Ishikawa (cell line): ENCODE results near the gene GSG1L2.

Experiments
- CEBPB ChIP-seq: IDR thresholded peaks from 2 replicates; pipeline ENCODE4 v1.6.1; 2012
- CREB1 ChIP-seq: IDR thresholded peaks from 2 replicates; pipeline ENCODE4 v1.6.1; 2012; ENCODE audit warnings: low read depth
- EGR1 ChIP-seq: IDR thresholded peaks from 2 replicates; pipeline ENCODE4 v1.6.1; 2012
- EP300 ChIP-seq: IDR thresholded peaks from 2 replicates; pipeline ENCODE4 v1.6.1; 2012; ENCODE audit warnings: borderline replicate concordance
- FOXM1 ChIP-seq: IDR thresholded peaks from 2 replicates; pipeline ENCODE4 v1.6.1; 2012; ENCODE audit warnings: low read depth, borderline replicate concordance
- NFIC ChIP-seq: IDR thresholded peaks from 2 replicates; pipeline ENCODE4 v1.6.1; 2012
- RAD21 ChIP-seq: IDR thresholded peaks from 2 replicates; pipeline ENCODE4 v1.6.1; 2012; ENCODE audit warnings: low read depth
- TAF1 ChIP-seq: IDR thresholded peaks from 2 replicates; pipeline ENCODE4 v1.6.1; 2012; ENCODE audit warnings: low read depth, mild to moderate bottlenecking
- TCF12 ChIP-seq: IDR thresholded peaks from 2 replicates; pipeline ENCODE4 v1.6.1; 2012; ENCODE audit warnings: low read depth
- TEAD4 ChIP-seq: IDR thresholded peaks from 2 replicates; pipeline ENCODE4 v1.6.1; 2012
- YY1 ChIP-seq: IDR thresholded peaks from 2 replicates; pipeline ENCODE4 v1.6.1; 2012; ENCODE audit warnings: low read depth
- ZBTB7A ChIP-seq: IDR thresholded peaks from 2 replicates; pipeline ENCODE4 v1.6.1; 2012; ENCODE audit warnings: low read depth
- TF ChIP-seq, protein P1 (sequence below): IDR thresholded peaks from 2 replicates; pipeline ENCODE4 v1.6.1; 2012; ENCODE audit warnings: low read depth, mild to moderate bottlenecking
- TF ChIP-seq, protein P2 (sequence below): IDR thresholded peaks from 2 replicates; pipeline ENCODE4 v1.6.1; 2012
- TF ChIP-seq, protein P3 (sequence below): IDR thresholded peaks from 2 replicates; pipeline ENCODE4 v1.6.1; 2012

The GSG1L2 gene

DNA sequence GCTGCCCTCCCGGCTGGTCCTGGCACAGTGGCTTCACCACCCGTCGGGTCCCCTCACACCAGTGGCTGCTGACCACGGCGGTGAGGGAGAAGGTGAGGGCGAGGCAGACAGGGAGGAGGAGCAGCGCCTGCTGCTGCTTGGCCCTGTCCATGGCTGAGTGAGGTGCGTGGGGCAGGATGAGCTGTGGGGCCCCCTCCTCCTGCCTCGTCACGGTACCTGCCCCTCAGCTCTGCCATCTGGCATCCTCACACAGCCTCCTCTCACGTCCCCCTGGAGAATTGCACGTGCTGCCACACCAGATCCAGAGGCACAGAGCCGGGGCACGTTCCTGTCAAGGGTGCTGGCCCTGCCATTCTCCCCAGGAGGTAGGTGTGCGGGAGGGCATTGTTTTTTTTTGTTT lies at the start of gene GSG1L2:
GSG1L2 (minus strand) TSS at position 159 of the 400 bp plus-strand sequence; CDS start at position 151, 8 bp downstream.
- TF ChIP-seq EGR1 (no peak), ZBTB7A (no peak), TEAD4 (no peak), YY1 (no peak), TAF1 (no peak), RAD21 (no peak), FOXM1 (no peak), CREB1 (no peak), CEBPB (no peak), EP300 (no peak), NFIC (no peak), TCF12 (no peak)
- TF ChIP-seq, protein P1, sequence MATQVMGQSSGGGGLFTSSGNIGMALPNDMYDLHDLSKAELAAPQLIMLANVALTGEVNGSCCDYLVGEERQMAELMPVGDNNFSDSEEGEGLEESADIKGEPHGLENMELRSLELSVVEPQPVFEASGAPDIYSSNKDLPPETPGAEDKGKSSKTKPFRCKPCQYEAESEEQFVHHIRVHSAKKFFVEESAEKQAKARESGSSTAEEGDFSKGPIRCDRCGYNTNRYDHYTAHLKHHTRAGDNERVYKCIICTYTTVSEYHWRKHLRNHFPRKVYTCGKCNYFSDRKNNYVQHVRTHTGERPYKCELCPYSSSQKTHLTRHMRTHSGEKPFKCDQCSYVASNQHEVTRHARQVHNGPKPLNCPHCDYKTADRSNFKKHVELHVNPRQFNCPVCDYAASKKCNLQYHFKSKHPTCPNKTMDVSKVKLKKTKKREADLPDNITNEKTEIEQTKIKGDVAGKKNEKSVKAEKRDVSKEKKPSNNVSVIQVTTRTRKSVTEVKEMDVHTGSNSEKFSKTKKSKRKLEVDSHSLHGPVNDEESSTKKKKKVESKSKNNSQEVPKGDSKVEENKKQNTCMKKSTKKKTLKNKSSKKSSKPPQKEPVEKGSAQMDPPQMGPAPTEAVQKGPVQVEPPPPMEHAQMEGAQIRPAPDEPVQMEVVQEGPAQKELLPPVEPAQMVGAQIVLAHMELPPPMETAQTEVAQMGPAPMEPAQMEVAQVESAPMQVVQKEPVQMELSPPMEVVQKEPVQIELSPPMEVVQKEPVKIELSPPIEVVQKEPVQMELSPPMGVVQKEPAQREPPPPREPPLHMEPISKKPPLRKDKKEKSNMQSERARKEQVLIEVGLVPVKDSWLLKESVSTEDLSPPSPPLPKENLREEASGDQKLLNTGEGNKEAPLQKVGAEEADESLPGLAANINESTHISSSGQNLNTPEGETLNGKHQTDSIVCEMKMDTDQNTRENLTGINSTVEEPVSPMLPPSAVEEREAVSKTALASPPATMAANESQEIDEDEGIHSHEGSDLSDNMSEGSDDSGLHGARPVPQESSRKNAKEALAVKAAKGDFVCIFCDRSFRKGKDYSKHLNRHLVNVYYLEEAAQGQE, result no peak
- TF ChIP-seq, protein P2, sequence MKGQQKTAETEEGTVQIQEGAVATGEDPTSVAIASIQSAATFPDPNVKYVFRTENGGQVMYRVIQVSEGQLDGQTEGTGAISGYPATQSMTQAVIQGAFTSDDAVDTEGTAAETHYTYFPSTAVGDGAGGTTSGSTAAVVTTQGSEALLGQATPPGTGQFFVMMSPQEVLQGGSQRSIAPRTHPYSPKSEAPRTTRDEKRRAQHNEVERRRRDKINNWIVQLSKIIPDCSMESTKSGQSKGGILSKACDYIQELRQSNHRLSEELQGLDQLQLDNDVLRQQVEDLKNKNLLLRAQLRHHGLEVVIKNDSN, result no peak
- TF ChIP-seq, protein P3, sequence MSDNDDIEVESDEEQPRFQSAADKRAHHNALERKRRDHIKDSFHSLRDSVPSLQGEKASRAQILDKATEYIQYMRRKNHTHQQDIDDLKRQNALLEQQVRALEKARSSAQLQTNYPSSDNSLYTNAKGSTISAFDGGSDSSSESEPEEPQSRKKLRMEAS, result no peak

DNA sequence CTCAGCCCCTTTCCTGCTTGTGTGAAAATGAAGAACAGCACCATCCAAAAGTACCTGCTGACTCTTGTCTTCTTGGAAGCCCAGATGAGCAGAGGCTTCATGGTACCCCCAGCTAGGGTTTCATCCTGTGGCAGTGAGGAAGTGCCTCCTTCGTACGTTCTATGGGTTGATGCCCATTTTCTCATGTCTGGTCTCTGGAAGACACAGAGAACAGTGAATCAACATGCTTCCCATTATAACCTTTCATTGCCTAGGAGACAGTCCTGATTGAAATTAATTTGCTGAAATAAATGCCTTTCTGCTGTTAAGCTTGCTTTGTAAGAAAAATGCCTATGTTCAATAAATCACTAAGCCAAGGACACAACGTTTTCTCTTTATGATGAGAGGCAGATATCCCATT lies 46.7 kb upstream of the GSG1L2 start:
- TF ChIP-seq NFIC, result no peak
- no peak for TF ChIP-seq EGR1
- no peak for TF ChIP-seq TEAD4
- TF ChIP-seq, protein P1, result no peak
- no peak for TF ChIP-seq FOXM1
- no peak for TF ChIP-seq EP300
- no peak for TF ChIP-seq CREB1
- no peak for TF ChIP-seq RAD21
- no peak for TF ChIP-seq TCF12
- TF ChIP-seq, protein P3, result no peak
- TF ChIP-seq YY1, result no peak
- TF ChIP-seq ZBTB7A, result no peak
- no peak for TF ChIP-seq TAF1
- TF ChIP-seq, protein P2, result no peak
- TF ChIP-seq CEBPB, result no peak

DNA sequence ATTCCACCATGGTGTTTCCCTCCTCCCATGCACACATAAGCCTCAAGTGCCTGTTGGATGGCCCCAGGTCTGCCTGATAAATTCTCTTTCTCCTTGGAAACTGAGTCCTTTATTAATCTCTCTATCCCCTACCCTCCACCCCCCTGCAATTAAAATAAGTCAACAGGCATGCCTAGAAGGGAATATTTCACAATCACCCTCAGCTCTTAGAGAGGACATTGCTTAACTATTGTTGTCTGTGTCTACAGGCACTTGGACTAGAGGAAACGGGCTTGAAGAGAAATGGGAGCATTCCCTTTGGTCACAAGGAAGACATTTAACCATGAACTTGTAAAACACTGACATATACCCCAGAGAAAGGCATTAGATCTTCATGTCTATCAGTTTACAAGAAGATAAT lies 43.7 kb upstream of the GSG1L2 start:
- TF ChIP-seq, protein P1, result no peak
- TF ChIP-seq RAD21 (no peak), TAF1 (no peak), EGR1 (no peak), CREB1 (no peak), ZBTB7A (no peak), EP300 (no peak), YY1 (no peak), TCF12 (no peak), FOXM1 (no peak), TEAD4 (no peak), CEBPB (no peak), NFIC (no peak)
- TF ChIP-seq, protein P3, result no peak
- TF ChIP-seq, protein P2, result no peak

DNA sequence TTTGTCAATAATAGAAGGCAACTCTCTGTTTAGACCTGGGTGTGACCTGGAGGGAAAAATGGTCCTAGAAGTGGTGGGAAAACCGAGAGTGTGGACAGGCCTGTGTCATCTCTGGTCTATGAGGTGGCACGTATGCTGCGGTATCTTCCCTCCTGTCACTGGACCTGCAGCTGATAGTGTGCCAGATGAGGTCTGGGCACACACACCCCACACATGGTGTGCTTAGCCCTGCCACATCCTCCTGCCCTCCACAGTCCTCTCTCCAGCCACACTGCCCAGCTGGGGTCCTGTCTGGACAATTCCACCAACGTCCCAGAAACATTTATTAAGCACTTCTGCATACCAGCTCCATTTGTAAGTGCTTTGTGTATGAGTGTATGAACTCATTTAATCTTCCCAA lies 41.1 kb upstream of the GSG1L2 start:
- TF ChIP-seq EGR1, result no peak
- no peak for TF ChIP-seq CREB1
- no peak for TF ChIP-seq NFIC
- TF ChIP-seq, protein P3, result no peak
- TF ChIP-seq ZBTB7A, result no peak
- TF ChIP-seq, protein P1, result no peak
- no peak for TF ChIP-seq CEBPB
- no peak for TF ChIP-seq EP300
- TF ChIP-seq RAD21, result no peak
- TF ChIP-seq YY1, result no peak
- TF ChIP-seq TCF12, result no peak
- TF ChIP-seq TAF1, result no peak
- TF ChIP-seq, protein P2, result no peak
